Liver (tissue), 3 donors: ENCODE measurements around the gene PARD3.

ENCODE experiments used
- FOXA1 ChIP-seq: IDR thresholded peaks from 2 replicates; pipeline ENCODE4 v1.6.1; 2016; ENCODE audit warnings: antibody characterized with exemption
- JUND ChIP-seq, 2 donors: IDR thresholded peaks; 2 replicates each; pipeline ENCODE4 v1.6.1; 2016; ENCODE audit warnings: antibody characterized with exemption in 2 of 2
- RXRA ChIP-seq, 2 donors: IDR thresholded peaks; 2 replicates each; pipeline ENCODE4 v1.6.1; 2017 to 2018; ENCODE audit warnings: antibody characterized with exemption in 2 of 2, mild to moderate bottlenecking in 1 of 2
- SP1 ChIP-seq: IDR thresholded peaks from 2 replicates; pipeline ENCODE4 v1.6.1; 2018; ENCODE audit warnings: antibody characterized with exemption, mild to moderate bottlenecking
- TAF1 ChIP-seq: conservative IDR thresholded peaks from 2 replicates; pipeline ENCODE4 v1.6.1; 2016; ENCODE audit warnings: antibody characterized with exemption, mild to moderate bottlenecking
- YY1 ChIP-seq: IDR thresholded peaks from 2 replicates; pipeline ENCODE4 v1.6.1; 2016; ENCODE audit warnings: antibody characterized with exemption, mild to moderate bottlenecking
- TF ChIP-seq, protein P1 (sequence below): IDR thresholded peaks from 2 replicates; pipeline ENCODE4 v1.6.1; 2016; ENCODE audit warnings: antibody characterized with exemption
- TF ChIP-seq, protein P2 (sequence below): fragments of 150-350 bp; IDR thresholded peaks from 2 replicates; pipeline ENCODE4 v1.5.1; 2017; ENCODE audit warnings: improper control_type of control experiment, low read depth, low read length; ENCODE audit not compliant: missing input control
- TF ChIP-seq, protein P3 (sequence below): IDR thresholded peaks from 2 replicates; pipeline ENCODE4 v1.6.1; 2016; ENCODE audit warnings: antibody characterized with exemption
- TF ChIP-seq, protein P4 (sequence below): IDR thresholded peaks from 2 replicates; pipeline ENCODE4 v1.6.1; 2016; ENCODE audit warnings: antibody characterized with exemption, mild to moderate bottlenecking
- donor health status: healthy.
- donor health status: healthy.

DNA sequence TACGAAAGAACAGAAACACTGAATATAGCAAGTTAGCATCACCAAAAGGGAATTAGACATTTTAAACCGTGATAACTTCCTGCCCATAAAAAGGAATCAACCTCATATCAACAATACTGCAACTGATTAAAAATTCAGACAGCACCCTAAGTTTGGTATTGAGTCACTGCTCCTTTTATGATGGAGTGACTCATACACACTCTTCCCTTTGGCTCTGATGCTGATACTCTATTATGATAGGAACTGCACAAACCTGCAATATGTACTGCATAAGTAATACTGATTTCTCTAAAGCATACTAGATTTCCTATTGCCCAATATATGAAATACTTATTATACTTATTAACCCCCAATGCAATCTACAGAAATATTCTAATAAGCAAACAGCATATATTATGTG is 118.7 kb downstream of the PARD3 start:
- TF ChIP-seq, protein P1, sequence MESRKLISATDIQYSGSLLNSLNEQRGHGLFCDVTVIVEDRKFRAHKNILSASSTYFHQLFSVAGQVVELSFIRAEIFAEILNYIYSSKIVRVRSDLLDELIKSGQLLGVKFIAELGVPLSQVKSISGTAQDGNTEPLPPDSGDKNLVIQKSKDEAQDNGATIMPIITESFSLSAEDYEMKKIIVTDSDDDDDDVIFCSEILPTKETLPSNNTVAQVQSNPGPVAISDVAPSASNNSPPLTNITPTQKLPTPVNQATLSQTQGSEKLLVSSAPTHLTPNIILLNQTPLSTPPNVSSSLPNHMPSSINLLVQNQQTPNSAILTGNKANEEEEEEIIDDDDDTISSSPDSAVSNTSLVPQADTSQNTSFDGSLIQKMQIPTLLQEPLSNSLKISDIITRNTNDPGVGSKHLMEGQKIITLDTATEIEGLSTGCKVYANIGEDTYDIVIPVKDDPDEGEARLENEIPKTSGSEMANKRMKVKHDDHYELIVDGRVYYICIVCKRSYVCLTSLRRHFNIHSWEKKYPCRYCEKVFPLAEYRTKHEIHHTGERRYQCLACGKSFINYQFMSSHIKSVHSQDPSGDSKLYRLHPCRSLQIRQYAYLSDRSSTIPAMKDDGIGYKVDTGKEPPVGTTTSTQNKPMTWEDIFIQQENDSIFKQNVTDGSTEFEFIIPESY = no peak
- TF ChIP-seq, protein P2, sequence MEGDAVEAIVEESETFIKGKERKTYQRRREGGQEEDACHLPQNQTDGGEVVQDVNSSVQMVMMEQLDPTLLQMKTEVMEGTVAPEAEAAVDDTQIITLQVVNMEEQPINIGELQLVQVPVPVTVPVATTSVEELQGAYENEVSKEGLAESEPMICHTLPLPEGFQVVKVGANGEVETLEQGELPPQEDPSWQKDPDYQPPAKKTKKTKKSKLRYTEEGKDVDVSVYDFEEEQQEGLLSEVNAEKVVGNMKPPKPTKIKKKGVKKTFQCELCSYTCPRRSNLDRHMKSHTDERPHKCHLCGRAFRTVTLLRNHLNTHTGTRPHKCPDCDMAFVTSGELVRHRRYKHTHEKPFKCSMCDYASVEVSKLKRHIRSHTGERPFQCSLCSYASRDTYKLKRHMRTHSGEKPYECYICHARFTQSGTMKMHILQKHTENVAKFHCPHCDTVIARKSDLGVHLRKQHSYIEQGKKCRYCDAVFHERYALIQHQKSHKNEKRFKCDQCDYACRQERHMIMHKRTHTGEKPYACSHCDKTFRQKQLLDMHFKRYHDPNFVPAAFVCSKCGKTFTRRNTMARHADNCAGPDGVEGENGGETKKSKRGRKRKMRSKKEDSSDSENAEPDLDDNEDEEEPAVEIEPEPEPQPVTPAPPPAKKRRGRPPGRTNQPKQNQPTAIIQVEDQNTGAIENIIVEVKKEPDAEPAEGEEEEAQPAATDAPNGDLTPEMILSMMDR = no peak
- no peak for TF ChIP-seq YY1
- TF ChIP-seq RXRA (IDR thresholded peaks at IDR 0.05) = no peak
- TF ChIP-seq, protein P3, sequence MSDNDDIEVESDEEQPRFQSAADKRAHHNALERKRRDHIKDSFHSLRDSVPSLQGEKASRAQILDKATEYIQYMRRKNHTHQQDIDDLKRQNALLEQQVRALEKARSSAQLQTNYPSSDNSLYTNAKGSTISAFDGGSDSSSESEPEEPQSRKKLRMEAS = no peak
- TF ChIP-seq SP1 = no peak
- TF ChIP-seq JUND (IDR thresholded peaks at IDR 0.05) = no peak
- TF ChIP-seq FOXA1 = no peak
- TF ChIP-seq TAF1 = no peak
- TF ChIP-seq, protein P4, sequence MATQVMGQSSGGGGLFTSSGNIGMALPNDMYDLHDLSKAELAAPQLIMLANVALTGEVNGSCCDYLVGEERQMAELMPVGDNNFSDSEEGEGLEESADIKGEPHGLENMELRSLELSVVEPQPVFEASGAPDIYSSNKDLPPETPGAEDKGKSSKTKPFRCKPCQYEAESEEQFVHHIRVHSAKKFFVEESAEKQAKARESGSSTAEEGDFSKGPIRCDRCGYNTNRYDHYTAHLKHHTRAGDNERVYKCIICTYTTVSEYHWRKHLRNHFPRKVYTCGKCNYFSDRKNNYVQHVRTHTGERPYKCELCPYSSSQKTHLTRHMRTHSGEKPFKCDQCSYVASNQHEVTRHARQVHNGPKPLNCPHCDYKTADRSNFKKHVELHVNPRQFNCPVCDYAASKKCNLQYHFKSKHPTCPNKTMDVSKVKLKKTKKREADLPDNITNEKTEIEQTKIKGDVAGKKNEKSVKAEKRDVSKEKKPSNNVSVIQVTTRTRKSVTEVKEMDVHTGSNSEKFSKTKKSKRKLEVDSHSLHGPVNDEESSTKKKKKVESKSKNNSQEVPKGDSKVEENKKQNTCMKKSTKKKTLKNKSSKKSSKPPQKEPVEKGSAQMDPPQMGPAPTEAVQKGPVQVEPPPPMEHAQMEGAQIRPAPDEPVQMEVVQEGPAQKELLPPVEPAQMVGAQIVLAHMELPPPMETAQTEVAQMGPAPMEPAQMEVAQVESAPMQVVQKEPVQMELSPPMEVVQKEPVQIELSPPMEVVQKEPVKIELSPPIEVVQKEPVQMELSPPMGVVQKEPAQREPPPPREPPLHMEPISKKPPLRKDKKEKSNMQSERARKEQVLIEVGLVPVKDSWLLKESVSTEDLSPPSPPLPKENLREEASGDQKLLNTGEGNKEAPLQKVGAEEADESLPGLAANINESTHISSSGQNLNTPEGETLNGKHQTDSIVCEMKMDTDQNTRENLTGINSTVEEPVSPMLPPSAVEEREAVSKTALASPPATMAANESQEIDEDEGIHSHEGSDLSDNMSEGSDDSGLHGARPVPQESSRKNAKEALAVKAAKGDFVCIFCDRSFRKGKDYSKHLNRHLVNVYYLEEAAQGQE = no peak
